H1 (cell line): Measurements from ENCODE around the gene ZNF513. TPM values are rescaled to one million over a fixed set of nuclear protein-coding genes. Genes with fewer than 3 reads are reported as not detected.
A peak's percentile ranks its signal among the peaks of the same experiment; 100 is the strongest.

Experiments used
- ASH2L ChIP-seq: fragments of 200-600, 300-600 bp; sonication (generic); IDR thresholded peaks from one replicate; pipeline ENCODE4 v1.7.1; 2017; ENCODE audit warnings: low read length
- CBX5 ChIP-seq: fragments of 300-800, 300-1000 bp; sonication (generic); IDR thresholded peaks from 2 replicates; pipeline ENCODE4 v1.7.1; 2016; ENCODE audit warnings: antibody characterized with exemption, low read length, low read depth
- CREB1 ChIP-seq: IDR thresholded peaks from 2 replicates; pipeline ENCODE4 v1.6.1; 2012; ENCODE audit warnings: inconsistent platforms
- CTBP2 ChIP-seq: IDR thresholded peaks from 2 replicates; pipeline ENCODE4 v1.7.0; 2011; ENCODE audit warnings: borderline replicate concordance, mild to moderate bottlenecking, moderate library complexity, mixed read lengths, low read length; ENCODE audit not compliant: insufficient read depth, insufficient read length
- JUN ChIP-seq: IDR thresholded peaks from 2 replicates; pipeline ENCODE4 v1.6.1; 2011; ENCODE audit warnings: low read depth, mild to moderate bottlenecking, improper control_type of control experiment, low read length
- KDM4A ChIP-seq: IDR thresholded peaks from one replicate; pipeline ENCODE4 v1.7.1; 2012; ENCODE audit warnings: low read depth, mild to moderate bottlenecking, moderate library complexity, low read length, inconsistent platforms; ENCODE audit not compliant: severe bottlenecking
- PHF8 ChIP-seq: fragments of 200-600 bp; sonication (generic); conservative IDR thresholded peaks from 2 replicates; pipeline ENCODE4 v1.7.1; 2012; ENCODE audit warnings: low read depth, mild to moderate bottlenecking, inconsistent platforms, low read length, moderate library complexity
- POLR2A ChIP-seq, 2 experiments: IDR thresholded peaks; 1 replicate in 1 of 2; 2 replicates in 1 of 2; pipeline ENCODE4 v1.6.1; 2011; ENCODE audit warnings: low read depth in 2 of 2, low read length in 2 of 2, mild to moderate bottlenecking in 2 of 2; ENCODE audit errors: control extremely low read depth in 1 of 2
- POLR2AphosphoS5 ChIP-seq: IDR thresholded peaks from 2 replicates; pipeline ENCODE4 v1.6.1; 2011; ENCODE audit warnings: low read depth, low read length
- RAD21 ChIP-seq, 2 experiments: IDR thresholded peaks in 1 of 2; conservative IDR thresholded peaks in 1 of 2; 2 replicates each; pipeline ENCODE4 v1.6.1; 2011; ENCODE audit warnings: low read depth in 2 of 2, low read length in 2 of 2, improper control_type of control experiment in 1 of 2, inconsistent platforms in 1 of 2, mild to moderate bottlenecking in 1 of 2, moderate library complexity in 1 of 2
- RBBP5 ChIP-seq: IDR thresholded peaks from 2 replicates; pipeline ENCODE4 v1.7.1; 2012; ENCODE audit warnings: low read depth, mild to moderate bottlenecking, inconsistent platforms, low read length, moderate library complexity, borderline replicate concordance
- SIX5 ChIP-seq: IDR thresholded peaks from 2 replicates; pipeline ENCODE4 v1.6.1; 2011; ENCODE audit warnings: mild to moderate bottlenecking, low read depth, low read length
- SP1 ChIP-seq: IDR thresholded peaks from 2 replicates; pipeline ENCODE4 v1.6.1; 2011; ENCODE audit warnings: low read depth, low read length
- SP4 ChIP-seq: IDR thresholded peaks from 2 replicates; pipeline ENCODE4 v1.6.1; 2012; ENCODE audit warnings: low read length, inconsistent platforms
- SRF ChIP-seq: IDR thresholded peaks from 2 replicates; pipeline ENCODE4 v1.6.1; 2011; ENCODE audit warnings: mild to moderate bottlenecking, low read depth, low read length, moderate library complexity
- TAF1 ChIP-seq: IDR thresholded peaks from 2 replicates; pipeline ENCODE4 v1.6.1; 2011; ENCODE audit warnings: mild to moderate bottlenecking, low read depth, low read length
- TEAD4 ChIP-seq: IDR thresholded peaks from 2 replicates; pipeline ENCODE4 v1.6.1; 2012; ENCODE audit warnings: low read depth, low read length, inconsistent platforms, mixed read lengths
- polyA plus RNA-seq, 7 experiments: library from polyadenylated mRNA; depleted of rRNA in 3 of 7; stranded (reverse) in 5 of 7; unstranded in 2 of 7; fragments of >200 nt in 5 of 7; fragments of 200-250 nt in 2 of 7; gene quantifications; 1 replicate in 5 of 7; 2 replicates in 1 of 7; 4 replicates in 1 of 7; pipeline versions ENCODE4 v1.2.1 to v1.2.3, GENCODE V29; 2011 to 2013; ENCODE audit warnings: missing spikeins in 2 of 7, mixed read lengths in 2 of 7
- total RNA-seq: library from RNA; stranded (reverse); fragmentation: NEBNext Ultra II Directional; extraction: Animal tissue kit (Norgen Biotek cat#: 25700); gene quantifications from 2 replicates; pipeline ENCODE4 v1.2.1, GENCODE V29; 2021
- TF ChIP-seq, protein P1 (sequence below), 3 experiments: IDR thresholded peaks; 1 replicate in 2 of 3; 2 replicates in 1 of 3; pipeline versions ENCODE4 v1.5.1 to v1.6.1; 2011; ENCODE audit warnings: low read length in 3 of 3, mild to moderate bottlenecking in 3 of 3, inconsistent platforms in 2 of 3, low read depth in 1 of 3, moderate library complexity in 1 of 3; ENCODE audit not compliant: insufficient read depth in 1 of 3; ENCODE audit errors: control extremely low read depth in 1 of 3
- TF ChIP-seq, protein P2 (sequence below): IDR thresholded peaks from 2 replicates; pipeline ENCODE4 v1.6.1; 2011; ENCODE audit warnings: low read length, improper control_type of control experiment
- TF ChIP-seq, protein P3 (sequence below): IDR thresholded peaks from 2 replicates; pipeline ENCODE4 v1.6.1; 2012; ENCODE audit warnings: inconsistent platforms

ZNF513 gene
- total and polyA plus RNA-seq, 2 of the 8 experiments (the other 6 are each of a cell fraction or from before 2014, with no cell fraction given): 17.3 to 29.5 TPM

DNA sequence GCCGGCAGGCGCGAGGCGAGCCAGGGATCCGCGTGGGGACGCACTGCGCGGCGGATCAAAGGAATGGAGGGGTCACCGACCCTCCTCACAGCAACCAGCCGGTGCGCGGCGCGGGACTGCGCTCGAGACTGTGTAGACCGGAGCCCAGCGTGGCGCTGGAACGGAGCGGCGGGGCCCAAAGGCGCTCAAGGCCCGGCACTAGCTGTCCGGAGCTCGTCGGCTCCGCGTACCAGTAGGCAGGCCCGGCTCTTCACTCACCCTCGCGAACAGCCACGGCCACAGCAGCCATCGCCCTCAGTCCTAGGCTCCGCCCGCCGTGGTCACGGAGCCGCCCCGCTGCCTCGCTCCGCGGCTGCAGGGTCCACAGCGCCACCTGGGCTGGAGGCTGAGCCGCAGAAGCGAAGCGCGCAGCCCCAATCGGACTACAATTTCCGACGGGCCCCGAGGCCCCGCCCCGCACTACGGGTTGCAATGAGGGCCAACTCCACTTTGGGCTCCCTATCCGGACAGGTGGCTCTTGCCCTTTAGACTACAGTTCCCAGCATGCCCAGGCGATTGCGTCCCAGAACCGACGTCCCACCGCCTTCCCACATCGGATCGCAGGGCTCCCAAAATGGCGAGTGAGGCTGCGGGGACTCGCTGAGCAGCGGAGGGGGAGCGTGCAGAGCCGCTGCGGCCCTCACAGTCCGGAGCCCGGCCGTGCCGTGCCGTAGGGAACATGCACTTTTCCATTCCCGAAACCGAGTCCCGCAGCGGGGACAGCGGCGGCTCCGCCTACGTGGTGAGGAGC lies 10.3 kb downstream of the ZNF513 start, which contains the start of the genes EIF2B4 and SNX17 (continued):
- TF ChIP-seq, protein P1, sequence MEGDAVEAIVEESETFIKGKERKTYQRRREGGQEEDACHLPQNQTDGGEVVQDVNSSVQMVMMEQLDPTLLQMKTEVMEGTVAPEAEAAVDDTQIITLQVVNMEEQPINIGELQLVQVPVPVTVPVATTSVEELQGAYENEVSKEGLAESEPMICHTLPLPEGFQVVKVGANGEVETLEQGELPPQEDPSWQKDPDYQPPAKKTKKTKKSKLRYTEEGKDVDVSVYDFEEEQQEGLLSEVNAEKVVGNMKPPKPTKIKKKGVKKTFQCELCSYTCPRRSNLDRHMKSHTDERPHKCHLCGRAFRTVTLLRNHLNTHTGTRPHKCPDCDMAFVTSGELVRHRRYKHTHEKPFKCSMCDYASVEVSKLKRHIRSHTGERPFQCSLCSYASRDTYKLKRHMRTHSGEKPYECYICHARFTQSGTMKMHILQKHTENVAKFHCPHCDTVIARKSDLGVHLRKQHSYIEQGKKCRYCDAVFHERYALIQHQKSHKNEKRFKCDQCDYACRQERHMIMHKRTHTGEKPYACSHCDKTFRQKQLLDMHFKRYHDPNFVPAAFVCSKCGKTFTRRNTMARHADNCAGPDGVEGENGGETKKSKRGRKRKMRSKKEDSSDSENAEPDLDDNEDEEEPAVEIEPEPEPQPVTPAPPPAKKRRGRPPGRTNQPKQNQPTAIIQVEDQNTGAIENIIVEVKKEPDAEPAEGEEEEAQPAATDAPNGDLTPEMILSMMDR (IDR thresholded peaks at IDR 0.05; ENCODE audit: control extremely low read depth in 1 of 3, insufficient read depth in 1 of 3, low read depth in 1 of 3, low read length in 3 of 3): peak in 2 of 3 experiments; percentile 71 to 87; a peak in 3 of 4 replicates
- TF ChIP-seq, protein P2, sequence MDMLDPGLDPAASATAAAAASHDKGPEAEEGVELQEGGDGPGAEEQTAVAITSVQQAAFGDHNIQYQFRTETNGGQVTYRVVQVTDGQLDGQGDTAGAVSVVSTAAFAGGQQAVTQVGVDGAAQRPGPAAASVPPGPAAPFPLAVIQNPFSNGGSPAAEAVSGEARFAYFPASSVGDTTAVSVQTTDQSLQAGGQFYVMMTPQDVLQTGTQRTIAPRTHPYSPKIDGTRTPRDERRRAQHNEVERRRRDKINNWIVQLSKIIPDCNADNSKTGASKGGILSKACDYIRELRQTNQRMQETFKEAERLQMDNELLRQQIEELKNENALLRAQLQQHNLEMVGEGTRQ: no peak
- peak; percentile 97 for TF ChIP-seq KDM4A
- TF ChIP-seq RAD21 (IDR thresholded peaks at IDR 0.05 in 1 of 2, conservative IDR thresholded peaks at IDR 0.05 in 1 of 2; ENCODE audit: low read depth in 2 of 2, low read length in 2 of 2): peak; percentile 50 to 58; a peak in 3 of 4 replicates
- no peak; the same call in 1 of the 2 replicates for TF ChIP-seq SRF
- peak; percentile 76; the same call in 1 of the 2 replicates for TF ChIP-seq RBBP5
- peak; percentile 76 for TF ChIP-seq ASH2L
- TF ChIP-seq CREB1: peak; percentile 87
- peak; percentile 56; the same call in 1 of the 2 replicates for TF ChIP-seq POLR2AphosphoS5
- TF ChIP-seq, protein P3, sequence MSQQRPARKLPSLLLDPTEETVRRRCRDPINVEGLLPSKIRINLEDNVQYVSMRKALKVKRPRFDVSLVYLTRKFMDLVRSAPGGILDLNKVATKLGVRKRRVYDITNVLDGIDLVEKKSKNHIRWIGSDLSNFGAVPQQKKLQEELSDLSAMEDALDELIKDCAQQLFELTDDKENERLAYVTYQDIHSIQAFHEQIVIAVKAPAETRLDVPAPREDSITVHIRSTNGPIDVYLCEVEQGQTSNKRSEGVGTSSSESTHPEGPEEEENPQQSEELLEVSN: peak; percentile 54
- peak; percentile 44 for TF ChIP-seq CTBP2
- TF ChIP-seq TAF1: peak; percentile 74
- TF ChIP-seq TEAD4: no peak; the same call in 1 of the 2 replicates
- no peak for TF ChIP-seq CBX5
- peak; percentile 88 for TF ChIP-seq SP4
- TF ChIP-seq PHF8: peak; percentile 72
- TF ChIP-seq JUN: no peak
- TF ChIP-seq SP1: peak; percentile 94
- peak in 1 of 2 experiments; percentile 84; a peak in 2 of 3 replicates for TF ChIP-seq POLR2A (IDR thresholded peaks at IDR 0.05; ENCODE audit: control extremely low read depth in 1 of 2, low read depth in 2 of 2, low read length in 2 of 2)
- peak; percentile 95 for TF ChIP-seq SIX5
